SK-N-SH treated with all-trans-retinoic acid at 6 μM for 48 hours (cell line): ENCODE results near the gene MCU.

Source experiments
- ATAC-seq: fragments of 200-7000 bp; cut with Tn5 transposase; 3 replicates; pipeline ENCODE4 v1.9.1; 2020; ENCODE audit warnings: mild to moderate bottlenecking, moderate library complexity
- ARNTL ChIP-seq: fragments of 450-650 bp; formaldehyde crosslinking; IDR thresholded peaks from 2 replicates; pipeline ENCODE4 v1.5.0; 2020; ENCODE audit warnings: low read depth, mild to moderate bottlenecking, moderate library complexity, borderline replicate concordance
- BACH2 ChIP-seq: fragments of 250-450 bp; sonication (Bioruptor Pico); IDR thresholded peaks from 2 replicates; pipeline ENCODE4 v1.9.0; 2021; ENCODE audit warnings: mild to moderate bottlenecking, borderline replicate concordance
- CREB5 ChIP-seq: fragments of 250-450 bp; sonication (Bioruptor Pico); IDR thresholded peaks from 2 replicates; pipeline ENCODE4 v1.5.1; 2020; ENCODE audit warnings: low read depth, mild to moderate bottlenecking, moderate library complexity
- CSRNP3 ChIP-seq: fragments of 250-450 bp; sonication (Bioruptor Pico); IDR thresholded peaks from 2 replicates; pipeline ENCODE4 v1.5.1; 2021; ENCODE audit warnings: mild to moderate bottlenecking, moderate library complexity
- ESRRG ChIP-seq: fragments of 250-450 bp; sonication (Bioruptor Pico); IDR thresholded peaks from 2 replicates; pipeline ENCODE4 v1.6.1; 2021; ENCODE audit warnings: mild to moderate bottlenecking
- GLIS3 ChIP-seq: fragments of 250-450 bp; sonication (Bioruptor Pico); IDR thresholded peaks from 2 replicates; pipeline ENCODE4 v1.5.0; 2020; ENCODE audit warnings: mild to moderate bottlenecking, moderate library complexity
- ISL1 ChIP-seq: fragments of 250-450 bp; sonication (Bioruptor Pico); IDR thresholded peaks from 2 replicates; pipeline ENCODE4 v2.1.2; 2022; ENCODE audit warnings: mild to moderate bottlenecking, moderate library complexity
- OSR1 ChIP-seq: fragments of 250-450 bp; sonication (Bioruptor Pico); IDR thresholded peaks from 2 replicates; pipeline ENCODE4 v1.8.0; 2022; ENCODE audit warnings: moderate library complexity, mild to moderate bottlenecking, inconsistent platforms
- PPARA ChIP-seq: fragments of 250-450 bp; sonication (Bioruptor Pico); IDR thresholded peaks from 2 replicates; pipeline ENCODE4 v1.5.0; 2020; ENCODE audit warnings: mild to moderate bottlenecking, borderline replicate concordance
- RARB ChIP-seq: fragments of 250-450 bp; sonication (Bioruptor Pico); IDR thresholded peaks from 2 replicates; pipeline ENCODE4 v1.8.0; 2021; ENCODE audit warnings: mild to moderate bottlenecking, moderate library complexity
- SNAI2 ChIP-seq: fragments of 250-450 bp; sonication (Bioruptor Pico); IDR thresholded peaks from 2 replicates; pipeline ENCODE4 v1.5.0; 2020; ENCODE audit warnings: mild to moderate bottlenecking, moderate library complexity
- TCF4 ChIP-seq: fragments of 250-450 bp; sonication (Bioruptor Pico); IDR thresholded peaks from 2 replicates; pipeline ENCODE4 v1.8.0; 2021; ENCODE audit warnings: mild to moderate bottlenecking, moderate library complexity, borderline replicate concordance
- TOX ChIP-seq: fragments of 250-450 bp; sonication (Bioruptor Pico); IDR thresholded peaks from 2 replicates; pipeline ENCODE4 v1.8.0; 2021; ENCODE audit warnings: mild to moderate bottlenecking, moderate library complexity, borderline replicate concordance
- ZC3H10 ChIP-seq: fragments of 250-450 bp; sonication (Bioruptor Pico); IDR thresholded peaks from 2 replicates; pipeline ENCODE4 v1.5.1; 2021; ENCODE audit warnings: mild to moderate bottlenecking, moderate library complexity
- ZFP3 ChIP-seq: fragments of 250-450 bp; sonication (Bioruptor Pico); IDR thresholded peaks from 2 replicates; pipeline ENCODE4 v1.5.0; 2020; ENCODE audit warnings: mild to moderate bottlenecking, moderate library complexity
- ZFP30 ChIP-seq: fragments of 450-650 bp; formaldehyde crosslinking; IDR thresholded peaks from 2 replicates; pipeline ENCODE4 v1.5.0; 2022; ENCODE audit warnings: mild to moderate bottlenecking, moderate library complexity
- ZNF565 ChIP-seq: fragments of 450-650 bp; formaldehyde crosslinking; conservative IDR thresholded peaks from 2 replicates; pipeline ENCODE4 v1.5.0; 2020; ENCODE audit warnings: low read depth, mild to moderate bottlenecking, moderate library complexity
- ZNF70 ChIP-seq: fragments of 450-650 bp; formaldehyde crosslinking; IDR thresholded peaks from 2 replicates; pipeline ENCODE4 v1.5.0; 2020; ENCODE audit warnings: mild to moderate bottlenecking, moderate library complexity
- ZNF8 ChIP-seq: fragments of 450-650 bp; formaldehyde crosslinking; IDR thresholded peaks from 2 replicates; pipeline ENCODE4 v1.5.0; 2020; ENCODE audit warnings: mild to moderate bottlenecking, moderate library complexity
- TF ChIP-seq, protein P1 (sequence below): fragments of 250-450 bp; sonication (Bioruptor Pico); IDR thresholded peaks from 2 replicates; pipeline ENCODE4 v1.8.0; 2021; ENCODE audit warnings: low read depth, mild to moderate bottlenecking, moderate library complexity, borderline replicate concordance
- TF ChIP-seq, protein P2 (sequence below): fragments of 250-450 bp; sonication (Bioruptor Pico); IDR thresholded peaks from 2 replicates; pipeline ENCODE4 v1.8.0; 2020; ENCODE audit warnings: mild to moderate bottlenecking, moderate library complexity, borderline replicate concordance
- TF ChIP-seq, protein P3 (sequence below): fragments of 250-450 bp; sonication (Bioruptor Pico); IDR thresholded peaks from 2 replicates; pipeline ENCODE4 v1.5.0; 2020; ENCODE audit warnings: mild to moderate bottlenecking, moderate library complexity

The MCU gene

GRCh38 chr10:72661431-72661830, 30.5 kb upstream of the MCU start (continued):
- TF ChIP-seq CREB5 (CRISPR knock-in tag) (no peak), CSRNP3 (CRISPR knock-in tag) (no peak), ESRRG (CRISPR knock-in tag) (no peak)
- TF ChIP-seq, protein P1, sequence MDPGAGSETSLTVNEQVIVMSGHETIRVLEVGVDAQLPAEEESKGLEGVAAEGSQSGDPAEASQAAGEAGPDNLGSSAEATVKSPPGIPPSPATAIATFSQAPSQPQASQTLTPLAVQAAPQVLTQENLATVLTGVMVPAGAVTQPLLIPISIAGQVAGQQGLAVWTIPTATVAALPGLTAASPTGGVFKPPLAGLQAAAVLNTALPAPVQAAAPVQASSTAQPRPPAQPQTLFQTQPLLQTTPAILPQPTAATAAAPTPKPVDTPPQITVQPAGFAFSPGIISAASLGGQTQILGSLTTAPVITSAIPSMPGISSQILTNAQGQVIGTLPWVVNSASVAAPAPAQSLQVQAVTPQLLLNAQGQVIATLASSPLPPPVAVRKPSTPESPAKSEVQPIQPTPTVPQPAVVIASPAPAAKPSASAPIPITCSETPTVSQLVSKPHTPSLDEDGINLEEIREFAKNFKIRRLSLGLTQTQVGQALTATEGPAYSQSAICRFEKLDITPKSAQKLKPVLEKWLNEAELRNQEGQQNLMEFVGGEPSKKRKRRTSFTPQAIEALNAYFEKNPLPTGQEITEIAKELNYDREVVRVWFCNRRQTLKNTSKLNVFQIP: no peak

DNA sequence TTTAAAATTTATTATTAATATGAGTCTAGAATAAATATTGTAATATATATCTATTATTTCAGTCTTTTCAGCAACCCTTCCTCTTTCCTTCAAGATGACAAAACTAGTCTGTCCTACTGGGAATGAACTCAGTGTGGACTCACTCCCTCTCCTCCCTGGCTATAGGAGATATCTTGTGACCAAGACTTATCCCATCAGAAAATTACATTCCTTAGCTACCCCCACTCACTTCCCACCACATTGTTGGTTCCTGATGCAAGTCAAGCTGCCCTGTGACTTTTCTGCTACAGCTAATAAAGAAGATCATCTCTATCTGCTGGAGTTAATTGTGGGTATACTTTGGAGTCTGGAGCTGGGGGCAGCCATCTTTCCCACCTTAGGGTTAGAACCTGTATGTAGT, 28.0 kb upstream of the MCU start:
- TF ChIP-seq, protein P2, sequence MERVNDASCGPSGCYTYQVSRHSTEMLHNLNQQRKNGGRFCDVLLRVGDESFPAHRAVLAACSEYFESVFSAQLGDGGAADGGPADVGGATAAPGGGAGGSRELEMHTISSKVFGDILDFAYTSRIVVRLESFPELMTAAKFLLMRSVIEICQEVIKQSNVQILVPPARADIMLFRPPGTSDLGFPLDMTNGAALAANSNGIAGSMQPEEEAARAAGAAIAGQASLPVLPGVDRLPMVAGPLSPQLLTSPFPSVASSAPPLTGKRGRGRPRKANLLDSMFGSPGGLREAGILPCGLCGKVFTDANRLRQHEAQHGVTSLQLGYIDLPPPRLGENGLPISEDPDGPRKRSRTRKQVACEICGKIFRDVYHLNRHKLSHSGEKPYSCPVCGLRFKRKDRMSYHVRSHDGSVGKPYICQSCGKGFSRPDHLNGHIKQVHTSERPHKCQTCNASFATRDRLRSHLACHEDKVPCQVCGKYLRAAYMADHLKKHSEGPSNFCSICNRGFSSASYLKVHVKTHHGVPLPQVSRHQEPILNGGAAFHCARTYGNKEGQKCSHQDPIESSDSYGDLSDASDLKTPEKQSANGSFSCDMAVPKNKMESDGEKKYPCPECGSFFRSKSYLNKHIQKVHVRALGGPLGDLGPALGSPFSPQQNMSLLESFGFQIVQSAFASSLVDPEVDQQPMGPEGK: no peak
- TF ChIP-seq, protein P1: no peak
- TF ChIP-seq GLIS3: no peak
- TF ChIP-seq SNAI2 (CRISPR knock-in tag): no peak
- TF ChIP-seq ZNF8 (CRISPR knock-in tag): no peak
- no peak for TF ChIP-seq ISL1 (CRISPR knock-in tag)
- TF ChIP-seq ZC3H10 (CRISPR knock-in tag): no peak
- TF ChIP-seq ESRRG (CRISPR knock-in tag): no peak
- TF ChIP-seq ZNF565 (CRISPR knock-in tag): no peak
- no peak for TF ChIP-seq ZNF70 (CRISPR knock-in tag)
- TF ChIP-seq, all 23 proteins: peak for 0
- no peak for ATAC-seq

GRCh38 chr10:72665925-72666324, 26.0 kb upstream of the MCU start:
- ATAC-seq: no peak
- no peak for TF ChIP-seq PPARA
- no peak for TF ChIP-seq ISL1 (CRISPR knock-in tag)
- no peak for TF ChIP-seq TOX
- TF ChIP-seq ARNTL (CRISPR knock-in tag): no peak
- no peak for TF ChIP-seq CSRNP3 (CRISPR knock-in tag)
- no peak for TF ChIP-seq TCF4 (CRISPR knock-in tag)
- TF ChIP-seq, protein P2: no peak
- no peak for TF ChIP-seq OSR1 (CRISPR knock-in tag)
- TF ChIP-seq, protein P1: no peak
- TF ChIP-seq ZFP30: no peak
- TF ChIP-seq ZFP3 (CRISPR knock-in tag): no peak
- no peak for TF ChIP-seq BACH2 (CRISPR knock-in tag)
- TF ChIP-seq ZNF565 (CRISPR knock-in tag): no peak
- no peak for TF ChIP-seq RARB
- TF ChIP-seq SNAI2 (CRISPR knock-in tag): no peak
- TF ChIP-seq, protein P3, sequence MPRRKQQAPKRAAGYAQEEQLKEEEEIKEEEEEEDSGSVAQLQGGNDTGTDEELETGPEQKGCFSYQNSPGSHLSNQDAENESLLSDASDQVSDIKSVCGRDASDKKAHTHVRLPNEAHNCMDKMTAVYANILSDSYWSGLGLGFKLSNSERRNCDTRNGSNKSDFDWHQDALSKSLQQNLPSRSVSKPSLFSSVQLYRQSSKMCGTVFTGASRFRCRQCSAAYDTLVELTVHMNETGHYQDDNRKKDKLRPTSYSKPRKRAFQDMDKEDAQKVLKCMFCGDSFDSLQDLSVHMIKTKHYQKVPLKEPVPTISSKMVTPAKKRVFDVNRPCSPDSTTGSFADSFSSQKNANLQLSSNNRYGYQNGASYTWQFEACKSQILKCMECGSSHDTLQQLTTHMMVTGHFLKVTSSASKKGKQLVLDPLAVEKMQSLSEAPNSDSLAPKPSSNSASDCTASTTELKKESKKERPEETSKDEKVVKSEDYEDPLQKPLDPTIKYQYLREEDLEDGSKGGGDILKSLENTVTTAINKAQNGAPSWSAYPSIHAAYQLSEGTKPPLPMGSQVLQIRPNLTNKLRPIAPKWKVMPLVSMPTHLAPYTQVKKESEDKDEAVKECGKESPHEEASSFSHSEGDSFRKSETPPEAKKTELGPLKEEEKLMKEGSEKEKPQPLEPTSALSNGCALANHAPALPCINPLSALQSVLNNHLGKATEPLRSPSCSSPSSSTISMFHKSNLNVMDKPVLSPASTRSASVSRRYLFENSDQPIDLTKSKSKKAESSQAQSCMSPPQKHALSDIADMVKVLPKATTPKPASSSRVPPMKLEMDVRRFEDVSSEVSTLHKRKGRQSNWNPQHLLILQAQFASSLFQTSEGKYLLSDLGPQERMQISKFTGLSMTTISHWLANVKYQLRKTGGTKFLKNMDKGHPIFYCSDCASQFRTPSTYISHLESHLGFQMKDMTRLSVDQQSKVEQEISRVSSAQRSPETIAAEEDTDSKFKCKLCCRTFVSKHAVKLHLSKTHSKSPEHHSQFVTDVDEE (CRISPR knock-in tag): no peak
